Muscle layer of colon (tissue), 2 donors: ENCODE results near the gene ATAD3B.

Experiments used
- H3K27ac ChIP-seq: one replicate; pipeline ENCODE4 v1.7.0; 2013; ENCODE audit warnings: low read depth, mild to moderate bottlenecking, low read length, moderate library complexity
- H3K27me3 ChIP-seq, 2 donors: one replicate each; pipeline ENCODE4 v1.7.0; 2013; ENCODE audit warnings: low read length in 2 of 2, mild to moderate bottlenecking in 2 of 2; ENCODE audit not compliant: insufficient read depth in 2 of 2, control insufficient read depth in 1 of 2
- H3K36me3 ChIP-seq: one replicate; pipeline ENCODE4 v1.7.0; 2013; ENCODE audit warnings: mild to moderate bottlenecking, low read length; ENCODE audit not compliant: insufficient read depth
- H3K4me1 ChIP-seq: one replicate; pipeline ENCODE4 v1.7.0; 2013; ENCODE audit warnings: mild to moderate bottlenecking, low read length; ENCODE audit not compliant: insufficient read depth
- H3K4me3 ChIP-seq, 2 donors: one replicate each; pipeline ENCODE4 v1.7.0; 2013; ENCODE audit warnings: low read length in 2 of 2, low read depth in 1 of 2, mild to moderate bottlenecking in 1 of 2, moderate library complexity in 1 of 2
- H3K9ac ChIP-seq: one replicate; pipeline ENCODE4 v1.7.0; 2013; ENCODE audit warnings: low read length
- H3K9me3 ChIP-seq: one replicate; pipeline ENCODE4 v1.7.0; 2013; ENCODE audit warnings: mild to moderate bottlenecking, low read length
- donor health status: abdominal sarcoma.
- donor health status: Adenocarcinoma of cecum.

The ATAD3B gene

GRCh38 chr1:1540818-1541628 lies 69.5 kb downstream of the ATAD3B start:
- H3K27ac ChIP-seq: peak overlapping the region; percentile 63
- H3K9ac ChIP-seq: no peak overlapping the region
- no peaks in the 10 kb centered on the region for H3K9me3 ChIP-seq
- peak overlapping the region; percentile 49 to 80 for H3K4me3 ChIP-seq
- H3K4me1 ChIP-seq: peaks cover 11% of the 10 kb centered on the region
- H3K27me3 ChIP-seq: no peaks in the 10 kb centered on the region
- no peaks in the 10 kb centered on the region for H3K36me3 ChIP-seq

- Histone ChIP-seq H3K27ac (no peak overlapping the region), H3K27me3 (no peaks in the 10 kb centered on the region), H3K4me3 (no peak overlapping the region), H3K9me3 (no peaks in the 10 kb centered on the region), H3K4me1 (peaks cover 11% of the 10 kb centered on the region), H3K36me3 (no peaks in the 10 kb centered on the region), H3K9ac (no peak overlapping the region)
Observed at GRCh38 chr1:1541956-1542765, 70.6 kb downstream of the ATAD3B start.

- Histone ChIP-seq H3K4me1 (peaks cover 11% of the 10 kb centered on the region), H3K9ac (no peak overlapping the region), H3K9me3 (no peaks in the 10 kb centered on the region), H3K4me3 (no peak overlapping the region), H3K27me3 (no peaks in the 10 kb centered on the region), H3K27ac (no peak overlapping the region), H3K36me3 (no peaks in the 10 kb centered on the region)
Observed at GRCh38 chr1:1542766-1543705, 71.5 kb downstream of the ATAD3B start.

GRCh38 chr1:1543706-1544099 lies 72.1 kb downstream of the ATAD3B start:
- H3K4me1 ChIP-seq: peaks cover 6% of the 10 kb centered on the region
- H3K27me3 ChIP-seq: no peaks in the 10 kb centered on the region
- no peaks in the 10 kb centered on the region for H3K9me3 ChIP-seq
- H3K27ac ChIP-seq: no peak overlapping the region
- H3K36me3 ChIP-seq: no peaks in the 10 kb centered on the region
- no peak overlapping the region for H3K9ac ChIP-seq
- H3K4me3 ChIP-seq: no peak overlapping the region

- Histone ChIP-seq H3K9me3 (no peaks in the 10 kb centered on the region), H3K9ac (no peak overlapping the region), H3K36me3 (no peaks in the 10 kb centered on the region), H3K4me3 (no peak overlapping the region), H3K4me1 (no peaks in the 10 kb centered on the region), H3K27ac (no peak overlapping the region), H3K27me3 (no peaks in the 10 kb centered on the region)
Observed at GRCh38 chr1:1544544-1544943, 73.0 kb downstream of the ATAD3B start.
